Endothelial cell of umbilical vein (primary cell): ENCODE data around the gene IDNK.

Experiments used
- EZH2 ChIP-seq: IDR thresholded peaks from 2 replicates; pipeline ENCODE4 v1.6.1; 2012; ENCODE audit warnings: borderline replicate concordance, low read depth, mild to moderate bottlenecking, moderate library complexity, low read length, inconsistent platforms; ENCODE audit not compliant: severe bottlenecking
- FOS ChIP-seq: IDR thresholded peaks from 2 replicates; pipeline ENCODE4 v1.6.1; 2011; ENCODE audit warnings: mild to moderate bottlenecking, low read length, moderate library complexity, borderline replicate concordance; ENCODE audit not compliant: insufficient read depth
- GATA2 ChIP-seq: IDR thresholded peaks from 2 replicates; pipeline ENCODE4 v1.7.0; 2011; ENCODE audit warnings: low read depth, mild to moderate bottlenecking, moderate library complexity, mixed read lengths, low read length; ENCODE audit not compliant: insufficient read length, insufficient read depth
- JUN ChIP-seq: IDR thresholded peaks from 2 replicates; pipeline ENCODE4 v1.6.1; 2011; ENCODE audit warnings: borderline replicate concordance, low read depth; ENCODE audit not compliant: insufficient read length, insufficient read depth
- MAX ChIP-seq: IDR thresholded peaks from 2 replicates; pipeline ENCODE4 v1.6.1; 2011; ENCODE audit not compliant: insufficient read depth, insufficient read length
- MYC ChIP-seq: IDR thresholded peaks from one replicate; pipeline ENCODE4 v1.6.1; 2011; ENCODE audit warnings: mild to moderate bottlenecking, low read depth, low read length
- POLR2A ChIP-seq: IDR thresholded peaks from 2 replicates; pipeline ENCODE4 v1.6.1; 2012; ENCODE audit warnings: low read depth, mild to moderate bottlenecking, control low read depth, low read length
- POLR2AphosphoS5 ChIP-seq: IDR thresholded peaks from 2 replicates; pipeline ENCODE4 v1.6.1; 2012; ENCODE audit warnings: low read depth, mild to moderate bottlenecking, control low read depth, low read length, moderate library complexity; ENCODE audit not compliant: insufficient read depth
- TF ChIP-seq, protein P1 (sequence below), 2 donors: IDR thresholded peaks; 1 replicate in 1 of 2; 2 replicates in 1 of 2; pipeline ENCODE4 v1.5.1; 2011; ENCODE audit warnings: low read length in 2 of 2, mild to moderate bottlenecking in 2 of 2, moderate library complexity in 2 of 2, control low read depth in 1 of 2, inconsistent platforms in 1 of 2, low read depth in 1 of 2; ENCODE audit not compliant: insufficient read depth in 1 of 2; ENCODE audit errors: extremely low read depth in 1 of 2

- TF ChIP-seq, protein P1, sequence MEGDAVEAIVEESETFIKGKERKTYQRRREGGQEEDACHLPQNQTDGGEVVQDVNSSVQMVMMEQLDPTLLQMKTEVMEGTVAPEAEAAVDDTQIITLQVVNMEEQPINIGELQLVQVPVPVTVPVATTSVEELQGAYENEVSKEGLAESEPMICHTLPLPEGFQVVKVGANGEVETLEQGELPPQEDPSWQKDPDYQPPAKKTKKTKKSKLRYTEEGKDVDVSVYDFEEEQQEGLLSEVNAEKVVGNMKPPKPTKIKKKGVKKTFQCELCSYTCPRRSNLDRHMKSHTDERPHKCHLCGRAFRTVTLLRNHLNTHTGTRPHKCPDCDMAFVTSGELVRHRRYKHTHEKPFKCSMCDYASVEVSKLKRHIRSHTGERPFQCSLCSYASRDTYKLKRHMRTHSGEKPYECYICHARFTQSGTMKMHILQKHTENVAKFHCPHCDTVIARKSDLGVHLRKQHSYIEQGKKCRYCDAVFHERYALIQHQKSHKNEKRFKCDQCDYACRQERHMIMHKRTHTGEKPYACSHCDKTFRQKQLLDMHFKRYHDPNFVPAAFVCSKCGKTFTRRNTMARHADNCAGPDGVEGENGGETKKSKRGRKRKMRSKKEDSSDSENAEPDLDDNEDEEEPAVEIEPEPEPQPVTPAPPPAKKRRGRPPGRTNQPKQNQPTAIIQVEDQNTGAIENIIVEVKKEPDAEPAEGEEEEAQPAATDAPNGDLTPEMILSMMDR (IDR thresholded peaks at IDR 0.05; ENCODE audit: extremely low read depth in 1 of 2, insufficient read depth in 1 of 2, low read depth in 1 of 2, low read length in 2 of 2) = peak; percentile 67 to 68
- TF ChIP-seq EZH2 (no peak), POLR2AphosphoS5 (no peak), JUN (no peak), POLR2A (no peak), GATA2 (no peak), MYC (no peak), FOS (no peak), MAX (no peak)
Measured at GRCh38 chr9:83583151-83584014, 39.6 kb upstream of the IDNK start.
